Stimulated activated CD4-positive, alpha-beta T cell treated with anti-CD3 and anti-CD28 coated beads, Interleukin-12 subunit alpha, Interleukin-12 subunit beta, amount 100 ng/mL, for 24 hours (primary cell): ENCODE measurements around the gene RNU11.
A peak's percentile ranks its signal among the peaks of the same experiment; 100 is the strongest.
"Not testable (repeated sequence)": the region's sequence is repeated elsewhere in the genome, so short reads cannot be mapped to it uniquely, and the experiment has no call there.

Experiments
- DNase-seq, 2 experiments: peaks; one replicate each; pipeline ENCODE4 v3.0.0-alpha.2; 2020; ENCODE audit warnings: low read depth in 2 of 2

RNU11 gene

GRCh38 chr1:28648474-28649198 is at the start of gene RNU11:
Gene RNU11 (plus strand): TSS chr1:28648600.
- DNase-seq, result peak; percentile 71 to 81

GRCh38 chr1:28601696-28602095 is 46.7 kb upstream of the RNU11 start:
- DNase-seq, result no peak

- DNase-seq, result no peak
Measured at GRCh38 chr1:28602536-28603439, 45.6 kb upstream of the RNU11 start.

- no peak for DNase-seq
Measured at GRCh38 chr1:28604411-28604810, 44.0 kb upstream of the RNU11 start.

- no peak for DNase-seq
Measured at GRCh38 chr1:28604962-28605361, 43.4 kb upstream of the RNU11 start.

GRCh38 chr1:28606771-28607170 is 41.6 kb upstream of the RNU11 start:
- no peak for DNase-seq

- DNase-seq, result no peak
Measured at GRCh38 chr1:28613175-28613574, 35.2 kb upstream of the RNU11 start.

- DNase-seq, result no peak
Measured at GRCh38 chr1:28631713-28632112, 16.7 kb upstream of the RNU11 start.

GRCh38 chr1:28632560-28632959 is 15.8 kb upstream of the RNU11 start:
- DNase-seq, result no peak

GRCh38 chr1:28640766-28641165 is 7.6 kb upstream of the RNU11 start:
- no peak for DNase-seq

- DNase-seq, result no peak
Measured at GRCh38 chr1:28642056-28642846, 6.1 kb upstream of the RNU11 start.

- DNase-seq, result peak; percentile 82 to 83
Measured at GRCh38 chr1:28642847-28643635, 5.4 kb upstream of the RNU11 start, which contains the start of gene TAF12. Gene TAF12 (minus strand): TSS chr1:28643067. CDS start chr1:28622081, 20,986 bp downstream.

- DNase-seq, result no peak
Measured at GRCh38 chr1:28644494-28644893, 3.9 kb upstream of the RNU11 start.

- DNase-seq, result not testable (repeated sequence)
Measured at GRCh38 chr1:28645406-28645805, 3.0 kb upstream of the RNU11 start.

GRCh38 chr1:28646040-28646439 is 2.4 kb upstream of the RNU11 start:
- no peak for DNase-seq

GRCh38 chr1:28648008-28648473 is 359 bp upstream of the RNU11 start:
- DNase-seq, result peak; percentile 77

- not testable (repeated sequence) for DNase-seq
Measured at GRCh38 chr1:28653063-28653462, 4.7 kb downstream of the RNU11 start.

GRCh38 chr1:28653870-28654269 is 5.5 kb downstream of the RNU11 start:
- not testable (repeated sequence) for DNase-seq

- DNase-seq, result not testable (repeated sequence)
Measured at GRCh38 chr1:28655448-28656311, 7.3 kb downstream of the RNU11 start.

- DNase-seq, result no peak
Measured at GRCh38 chr1:28656335-28656734, 7.9 kb downstream of the RNU11 start.
